HG03159 (cell line): ENCODE data around the gene DIS3L2.
"Not testable (repeated sequence)": the region's sequence is repeated elsewhere in the genome, so short reads cannot be mapped to it uniquely, and the experiment has no call there.

Experiments
- ATAC-seq: cut with Tn5 transposase; IDR thresholded peaks from one replicate; pipeline ENCODE4 v1.9.1; 2021; ENCODE audit warnings: mild to moderate bottlenecking, moderate library complexity; ENCODE audit not compliant: unreplicated experiment

Gene DIS3L2

DNA sequence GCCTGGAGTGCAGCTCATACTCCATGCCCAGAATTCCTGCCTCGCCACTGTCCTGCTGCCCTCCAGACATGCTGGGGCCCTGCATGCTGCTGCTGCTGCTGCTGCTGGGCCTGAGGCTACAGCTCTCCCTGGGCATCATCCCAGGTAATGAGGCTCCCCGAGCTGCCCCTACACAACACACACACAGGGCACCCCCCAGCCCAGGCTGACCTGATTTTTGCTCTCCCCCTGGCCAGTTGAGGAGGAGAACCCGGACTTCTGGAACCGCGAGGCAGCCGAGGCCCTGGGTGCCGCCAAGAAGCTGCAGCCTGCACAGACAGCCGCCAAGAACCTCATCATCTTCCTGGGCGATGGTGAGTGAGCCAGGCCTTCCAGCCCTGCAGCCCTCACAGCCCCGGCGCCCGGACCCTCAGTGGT, 417.2 kb downstream of the DIS3L2 start, which contains the start of gene ALPP:
TSS of gene ALPP (plus strand) at position 17 of the 417 bp plus-strand sequence. CDS start at position 69, 52 bp downstream.
- not testable (repeated sequence) for ATAC-seq

DNA sequence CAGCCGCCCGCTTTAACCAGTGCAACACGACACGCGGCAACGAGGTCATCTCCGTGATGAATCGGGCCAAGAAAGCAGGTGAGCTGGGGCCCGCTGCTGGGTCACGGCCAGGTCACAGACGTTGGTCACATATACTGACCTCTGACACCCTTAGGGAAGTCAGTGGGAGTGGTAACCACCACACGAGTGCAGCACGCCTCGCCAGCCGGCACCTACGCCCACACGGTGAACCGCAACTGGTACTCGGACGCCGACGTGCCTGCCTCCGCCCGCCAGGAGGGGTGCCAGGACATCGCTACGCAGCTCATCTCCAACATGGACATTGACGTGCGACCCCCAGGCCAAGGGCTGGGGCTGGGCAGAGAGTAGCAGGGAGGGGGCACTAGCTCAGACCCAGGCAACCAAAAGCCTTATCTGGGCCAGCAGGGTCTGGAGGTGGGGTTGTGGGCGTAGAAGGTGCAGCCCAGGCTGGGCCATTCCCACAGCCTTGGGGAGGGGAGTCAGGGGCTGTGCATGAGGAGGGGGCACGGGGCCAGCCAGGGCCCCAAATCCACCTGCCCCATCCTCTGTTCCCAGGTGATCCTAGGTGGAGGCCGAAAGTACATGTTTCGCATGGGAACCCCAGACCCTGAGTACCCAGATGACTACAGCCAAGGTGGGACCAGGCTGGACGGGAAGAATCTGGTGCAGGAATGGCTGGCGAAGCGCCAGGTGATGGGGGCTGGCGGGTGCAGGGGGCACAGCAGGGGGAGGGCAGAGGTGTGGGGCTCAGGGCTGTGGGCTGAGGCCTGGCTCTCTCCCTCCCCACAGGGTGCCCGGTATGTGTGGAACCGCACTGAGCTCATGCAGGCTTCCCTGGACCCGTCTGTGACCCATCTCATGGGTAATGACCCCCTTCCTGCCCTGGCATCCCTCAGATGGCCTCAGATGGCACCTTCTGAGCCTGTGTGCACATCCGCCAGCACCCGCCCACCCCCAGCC, 418.4 kb downstream of the DIS3L2 start:
- ATAC-seq = not testable (repeated sequence)

DNA sequence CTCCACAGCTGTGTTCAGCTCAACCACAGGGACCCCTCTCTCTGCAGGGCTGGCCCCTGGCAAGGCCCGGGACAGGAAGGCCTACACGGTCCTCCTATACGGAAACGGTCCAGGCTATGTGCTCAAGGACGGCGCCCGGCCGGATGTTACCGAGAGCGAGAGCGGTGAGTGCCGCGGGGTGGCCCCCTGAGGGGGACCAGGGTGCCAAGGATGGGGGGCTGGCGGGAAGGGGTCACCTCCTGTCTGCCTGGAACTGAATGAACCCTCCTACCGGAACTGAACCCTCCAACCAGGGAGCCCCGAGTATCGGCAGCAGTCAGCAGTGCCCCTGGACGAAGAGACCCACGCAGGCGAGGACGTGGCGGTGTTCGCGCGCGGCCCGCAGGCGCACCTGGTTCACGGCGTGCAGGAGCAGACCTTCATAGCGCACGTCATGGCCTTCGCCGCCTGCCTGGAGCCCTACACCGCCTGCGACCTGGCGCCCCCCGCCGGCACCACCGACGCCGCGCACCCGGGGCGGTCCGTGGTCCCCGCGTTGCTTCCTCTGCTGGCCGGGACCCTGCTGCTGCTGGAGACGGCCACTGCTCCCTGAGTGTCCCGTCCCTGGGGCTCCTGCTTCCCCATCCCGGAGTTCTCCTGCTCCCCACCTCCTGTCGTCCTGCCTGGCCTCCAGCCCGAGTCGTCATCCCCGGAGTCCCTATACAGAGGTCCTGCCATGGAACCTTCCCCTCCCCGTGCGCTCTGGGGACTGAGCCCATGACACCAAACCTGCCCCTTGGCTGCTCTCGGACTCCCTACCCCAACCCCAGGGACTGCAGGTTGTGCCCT, 419.9 kb downstream of the DIS3L2 start:
- not testable (repeated sequence) for ATAC-seq

DNA sequence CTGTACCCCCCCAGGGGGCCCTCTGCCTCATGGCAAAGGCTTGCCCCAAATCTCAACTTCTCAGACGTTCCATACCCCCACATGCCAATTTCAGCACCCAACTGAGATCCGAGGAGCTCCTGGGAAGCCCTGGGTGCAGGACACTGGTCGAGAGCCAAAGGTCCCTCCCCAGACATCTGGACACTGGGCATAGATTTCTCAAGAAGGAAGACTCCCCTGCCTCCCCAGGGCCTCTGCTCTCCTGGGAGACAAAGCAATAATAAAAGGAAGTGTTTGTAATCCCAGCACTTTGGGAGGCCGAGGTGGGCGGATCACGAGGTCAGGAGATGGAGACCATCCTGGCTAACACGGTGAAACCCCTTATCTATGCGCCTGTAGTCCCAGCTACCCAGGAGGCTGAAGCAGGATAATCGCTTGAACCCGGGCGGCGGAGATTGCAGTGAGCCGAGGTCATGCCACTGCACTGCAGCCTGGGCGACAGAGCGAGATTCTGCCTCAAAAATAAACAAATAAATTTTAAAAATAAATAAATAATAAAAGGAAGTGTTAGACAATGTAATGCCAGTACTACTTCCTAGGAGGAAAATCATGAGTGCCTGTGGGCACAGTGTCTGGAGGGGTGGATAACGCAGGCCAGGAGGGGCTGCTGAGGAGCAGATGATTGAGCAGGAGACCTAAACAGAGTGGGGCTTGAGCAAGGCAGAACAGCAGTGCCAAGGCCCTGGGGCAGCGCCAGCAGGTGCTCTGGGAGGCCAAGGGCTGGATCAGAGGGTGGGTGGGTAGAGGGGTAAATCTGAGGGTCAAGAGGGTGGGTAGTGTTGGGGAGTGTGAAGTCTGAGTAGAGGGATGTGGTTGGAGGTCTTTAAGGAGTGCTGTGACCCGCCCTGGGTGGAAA, 421.1 kb downstream of the DIS3L2 start:
- no peak for ATAC-seq

DNA sequence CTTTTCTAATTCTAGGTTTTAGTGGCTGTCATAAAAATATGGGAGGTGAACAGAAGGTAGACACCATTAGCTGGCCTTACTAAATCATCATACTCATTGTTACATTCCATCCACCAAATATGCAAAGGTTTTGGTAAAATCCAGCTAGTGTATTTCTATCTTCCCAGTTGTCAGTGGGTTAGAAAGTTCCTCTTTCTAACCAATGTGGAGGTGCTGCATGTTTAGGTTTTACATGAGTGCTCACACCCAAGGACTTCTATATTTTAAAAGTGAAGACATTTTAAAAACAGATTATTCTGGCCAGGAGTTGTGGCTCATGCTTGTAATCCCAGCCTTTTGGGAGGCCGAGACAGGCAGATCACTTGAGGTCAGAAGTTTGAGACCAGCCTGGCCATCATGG, 423.0 kb downstream of the DIS3L2 start:
- no peak for ATAC-seq

DNA sequence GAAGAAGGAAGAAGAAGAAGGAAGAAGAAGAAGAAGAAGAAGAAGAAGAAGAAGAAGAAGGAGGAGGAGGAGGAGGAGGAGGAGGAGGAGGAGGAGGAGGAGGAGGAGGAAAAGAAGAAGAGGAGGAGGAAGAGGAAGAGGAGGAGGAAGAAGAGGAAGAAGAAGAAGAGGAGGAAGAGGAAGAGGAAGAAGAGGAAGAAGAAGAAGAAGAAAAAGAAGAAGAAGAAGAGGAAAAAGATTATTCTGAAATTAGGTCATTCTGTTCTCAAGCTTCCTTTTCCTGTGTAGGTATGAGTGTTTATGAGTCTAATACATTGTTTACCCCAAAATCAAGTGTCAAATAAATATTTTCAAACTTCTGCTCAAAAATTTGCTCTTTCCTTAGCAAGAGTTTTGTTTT, 423.5 kb downstream of the DIS3L2 start:
- not testable (repeated sequence) for ATAC-seq

DNA sequence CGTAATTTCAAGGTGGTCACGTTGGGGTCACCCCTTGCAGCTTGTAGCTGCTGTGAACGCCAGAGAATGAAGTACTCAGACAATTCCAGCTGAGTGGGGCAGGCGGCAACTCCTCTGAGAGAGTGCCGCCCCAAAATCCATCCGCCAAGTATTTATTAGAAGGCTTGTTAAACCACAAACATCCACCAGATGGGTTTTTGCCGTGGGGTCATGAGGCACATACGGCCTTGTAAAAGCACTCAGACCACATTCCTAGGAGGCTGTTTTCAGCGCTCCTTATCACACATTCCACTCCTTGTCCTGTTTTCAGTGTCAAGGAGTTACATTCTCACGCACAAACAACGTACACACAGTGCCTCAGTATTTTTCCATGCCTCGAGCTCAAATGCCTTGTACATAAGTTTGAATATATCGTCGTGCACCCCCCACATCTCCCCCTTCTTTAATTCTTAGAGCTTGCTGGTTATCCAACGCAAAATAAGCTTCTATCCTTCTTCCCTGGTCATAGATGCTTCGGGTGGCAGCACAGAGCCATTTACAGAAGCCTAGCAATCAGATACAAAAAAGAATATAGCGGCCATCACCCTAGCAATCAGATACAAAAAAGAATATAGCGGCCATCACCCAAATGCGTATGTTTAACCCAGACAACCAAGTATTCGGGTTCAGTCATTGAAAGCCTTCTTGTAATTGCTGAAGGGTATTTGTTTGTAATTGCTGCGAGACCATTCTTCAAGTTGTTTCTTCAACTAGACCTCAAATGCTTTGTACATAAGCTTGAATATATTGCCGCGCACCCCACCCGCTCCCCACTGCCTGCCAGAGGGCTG, 424.4 kb downstream of the DIS3L2 start:
- no peak for ATAC-seq

DNA sequence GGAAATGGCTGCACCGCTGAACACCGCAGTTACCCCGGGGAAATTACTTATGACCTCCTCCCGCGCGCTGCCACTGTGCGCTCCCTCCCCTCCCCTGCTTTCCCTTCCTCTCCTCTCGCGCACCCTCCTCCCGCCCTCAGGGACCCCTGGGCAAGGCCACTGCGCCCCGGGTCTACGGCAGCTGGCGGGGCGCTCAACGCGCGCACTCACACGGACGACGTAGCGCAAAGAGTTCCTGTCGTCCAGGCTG, 424.9 kb downstream of the DIS3L2 start:
- ATAC-seq = no peak
